PFSK-1 (cell line): Measurements from ENCODE around the gene ANGPTL1.

ENCODE experiments used
- FOXP2 ChIP-seq: optimal IDR thresholded peaks from 2 replicates; pipeline ENCODE3; 2011; ENCODE audit warnings: borderline replicate concordance, control low read depth, inconsistent platforms; ENCODE audit not compliant: insufficient read depth; ENCODE audit errors: extremely low read length, extremely low read depth
- POLR2AphosphoS5 ChIP-seq: IDR thresholded peaks from 2 replicates; pipeline ENCODE4 v1.6.1; 2012; ENCODE audit warnings: low read depth, mild to moderate bottlenecking, control low read depth, low read length, moderate library complexity
- REST ChIP-seq, 2 experiments: IDR thresholded peaks; 2 replicates each; pipeline versions ENCODE4 v1.6.1 to v1.8.0; 2011 to 2012; ENCODE audit warnings: low read depth in 2 of 2, low read length in 2 of 2, control low read depth in 1 of 2, inconsistent platforms in 1 of 2, mild to moderate bottlenecking in 1 of 2, moderate library complexity in 1 of 2; ENCODE audit not compliant: insufficient read depth in 1 of 2
- SIN3A ChIP-seq: IDR thresholded peaks from 2 replicates; pipeline ENCODE4 v1.6.1; 2012; ENCODE audit warnings: mild to moderate bottlenecking, low read length, moderate library complexity, borderline replicate concordance; ENCODE audit not compliant: insufficient read depth
- TAF1 ChIP-seq: IDR thresholded peaks from 2 replicates; pipeline ENCODE4 v1.6.1; 2012; ENCODE audit warnings: low read length, control low read depth, borderline replicate concordance; ENCODE audit not compliant: insufficient read depth

The ANGPTL1 gene

GRCh38 chr1:178844436-178844835 is 26.4 kb downstream of the ANGPTL1 start:
- no peak for TF ChIP-seq TAF1
- no peak for TF ChIP-seq REST (IDR thresholded peaks at IDR 0.05; ENCODE audit: insufficient read depth in 1 of 2, low read depth in 2 of 2, low read length in 2 of 2)
- TF ChIP-seq POLR2AphosphoS5: no peak
- no peak for TF ChIP-seq SIN3A
- no peak for TF ChIP-seq FOXP2

- no peak for TF ChIP-seq FOXP2
- TF ChIP-seq REST (IDR thresholded peaks at IDR 0.05; ENCODE audit: insufficient read depth in 1 of 2, low read depth in 2 of 2, low read length in 2 of 2): no peak
- no peak for TF ChIP-seq POLR2AphosphoS5
- TF ChIP-seq TAF1: no peak
- no peak for TF ChIP-seq SIN3A
These were observed 45.7 kb downstream of the ANGPTL1 start for GRCh38 chr1:178825167-178825566.

- TF ChIP-seq SIN3A (no peak), FOXP2 (no peak), TAF1 (no peak), REST (IDR thresholded peaks at IDR 0.05; ENCODE audit: insufficient read depth in 1 of 2, low read depth in 2 of 2, low read length in 2 of 2) (no peak), POLR2AphosphoS5 (no peak)
These were observed 49.6 kb downstream of the ANGPTL1 start for GRCh38 chr1:178821134-178821866.

- TF ChIP-seq TAF1 (no peak), POLR2AphosphoS5 (no peak)
These were observed 51.8 kb downstream of the ANGPTL1 start for GRCh38 chr1:178819123-178819522.

GRCh38 chr1:178818416-178818815 is 52.5 kb downstream of the ANGPTL1 start:
- TF ChIP-seq REST (IDR thresholded peaks at IDR 0.05; ENCODE audit: insufficient read depth in 1 of 2, low read depth in 2 of 2, low read length in 2 of 2): no peak
